Omental fat pad (tissue), 4 donors: ENCODE data around the gene WBP1. TPM values are rescaled to one million over a fixed set of nuclear protein-coding genes. Genes with fewer than 3 reads are reported as not detected.
"Not testable (repeated sequence)": the region's sequence is repeated elsewhere in the genome, so short reads cannot be mapped to it uniquely, and the experiment has no call there.

Experiments used
- ATAC-seq: fragments of 150-250 bp; one replicate; pipeline ENCODE4 v1.9.1; 2016; ENCODE audit warnings: mild to moderate bottlenecking, moderate library complexity; ENCODE audit not compliant: low FRiP score
- DNase-seq: peaks from one replicate; pipeline ENCODE4 v3.0.0-alpha.2; 2019; ENCODE audit warnings: low spot score
- CTCF ChIP-seq, 3 donors: fragments of 450-650 bp; IDR thresholded peaks; one replicate each; pipeline ENCODE4 v1.5.1; 2016 to 2017; ENCODE audit warnings: antibody characterized with exemption in 3 of 3, mild to moderate bottlenecking in 3 of 3, moderate library complexity in 2 of 3
- total RNA-seq, 4 donors: library from RNA; depleted of rRNA; stranded (reverse); fragments of >200 nt; gene quantifications; one replicate each; pipeline ENCODE4 v1.1.0, GENCODE V29; 2016

Gene WBP1
- total RNA-seq, 4 donors from 2014 or later: 34.9 to 64.5 (median 44.3) TPM

- no peak for TF ChIP-seq CTCF (IDR thresholded peaks at IDR 0.05)
Observed at GRCh38 chr2:74417197-74417596, 41.0 kb upstream of the WBP1 start.

GRCh38 chr2:74417763-74418162 lies 40.5 kb upstream of the WBP1 start:
- DNase-seq: no peak
- no peak for ATAC-seq
- no peak for TF ChIP-seq CTCF (IDR thresholded peaks at IDR 0.05)

More at GRCh38 chr2:74417197-74417596, 41.0 kb upstream of the WBP1 start:
- no peak for DNase-seq
- ATAC-seq: no peak

- DNase-seq (no peak), ATAC-seq (no peak)
- TF ChIP-seq CTCF (IDR thresholded peaks at IDR 0.05): no peak
Observed at GRCh38 chr2:74418312-74418711, 39.9 kb upstream of the WBP1 start.

GRCh38 chr2:74419345-74419744 lies 38.9 kb upstream of the WBP1 start:
- no peak for TF ChIP-seq CTCF (IDR thresholded peaks at IDR 0.05)
- ATAC-seq (no peak), DNase-seq (no peak)

- DNase-seq (no peak), ATAC-seq (no peak)
- TF ChIP-seq CTCF (IDR thresholded peaks at IDR 0.05): no peak
Observed at GRCh38 chr2:74420006-74420405, 38.2 kb upstream of the WBP1 start.

GRCh38 chr2:74420443-74421103 lies 37.7 kb upstream of the WBP1 start:
- ATAC-seq, DNase-seq: not testable (repeated sequence)

- DNase-seq: peak; percentile 56
- TF ChIP-seq CTCF (IDR thresholded peaks at IDR 0.05): no peak
- ATAC-seq: peak; percentile 87
Observed at GRCh38 chr2:74421221-74421870, 36.9 kb upstream of the WBP1 start, which contains the start of the genes C2orf81 and WDR54. TSS of gene C2orf81 (minus strand) at chr2:74421619. CDS start at chr2:74421560, 59 bp downstream. TSS of gene WDR54 (plus strand) at chr2:74421730. CDS start at chr2:74422154, 424 bp downstream.
